Measurements from ENCODE around the gene FAF1. TPM values are rescaled to one million over a fixed set of nuclear protein-coding genes. Genes with fewer than 3 reads are reported as not detected.

Gene FAF1
- total and polyA plus RNA-seq, 9 of the 15 experiments (the other 6 are each of a cell fraction or from before 2014, with no cell fraction given), result 48.7 to 225 (median 118) TPM

GRCh38 chr1:50968158-50968820, 8.2 kb upstream of the FAF1 start (continued):
- TF ChIP-seq ZNF592 (IDR thresholded peaks at IDR 0.05), result 0 out of 2 replicates have a peak, but pooled peaks have one; percentile 58
- no peak for TF ChIP-seq E4F1 (CRISPR knock-in tag; IDR thresholded peaks at IDR 0.05; ENCODE audit: borderline replicate concordance)
- peak; percentile 61 for TF ChIP-seq EGR1 (conservative IDR thresholded peaks at IDR 0.05)
- peak; percentile 54; the same call in 1 of the 2 replicates for TF ChIP-seq MAFG (tag; conservative IDR thresholded peaks at IDR 0.05)
- TF ChIP-seq OTX1 (CRISPR knock-in tag; IDR thresholded peaks at IDR 0.05), result peak; percentile 6; the same call in 1 of the 2 replicates
- TF ChIP-seq TRIM24 (IDR thresholded peaks at IDR 0.05), result 0 out of 4 replicates have a peak, but pooled peaks of 1 of the 2 experiments have one; percentile 34
- no peak for TF ChIP-seq ZBTB43 (CRISPR knock-in tag; IDR thresholded peaks at IDR 0.05)
- TF ChIP-seq MTA1 (IDR thresholded peaks at IDR 0.05; ENCODE audit: borderline replicate concordance), result no peak
- 0 out of 2 replicates have a peak, but pooled peaks have one; percentile 17 for TF ChIP-seq ZSCAN29 (IDR thresholded peaks at IDR 0.05)
- TF ChIP-seq PYGO2 (tag; IDR thresholded peaks at IDR 0.05), result no peak
- TF ChIP-seq SREBF2 (CRISPR knock-in tag; IDR thresholded peaks at IDR 0.05), result no peak
- TF ChIP-seq HMG20B (CRISPR knock-in tag; IDR thresholded peaks at IDR 0.05), result no peak
- peak; percentile 15; the same call in 1 of the 2 replicates for TF ChIP-seq CGGBP1 (CRISPR knock-in tag; IDR thresholded peaks at IDR 0.05)
- no peak for TF ChIP-seq ESRRB (CRISPR knock-in tag; IDR thresholded peaks at IDR 0.05; ENCODE audit: borderline replicate concordance)
- no peak for TF ChIP-seq ZBTB5 (IDR thresholded peaks at IDR 0.05)
- TF ChIP-seq SNAPC5 (CRISPR knock-in tag; IDR thresholded peaks at IDR 0.05), result no peak
- peak; percentile 28 for TF ChIP-seq CREB1 (IDR thresholded peaks at IDR 0.05)
- TF ChIP-seq CREB1 (CRISPR knock-in tag; IDR thresholded peaks at IDR 0.05), result peak; percentile 71; the same call in 1 of the 2 replicates
- TF ChIP-seq RHOXF2B (CRISPR knock-in tag; conservative IDR thresholded peaks at IDR 0.05), result no peak

All from K562 (cell line).